GM21576 (cell line): ENCODE results near the gene PHF20.
A peak's percentile ranks its signal among the peaks of the same experiment; 100 is the strongest.
"Not testable (repeated sequence)": the region's sequence is repeated elsewhere in the genome, so short reads cannot be mapped to it uniquely, and the experiment has no call there.

Experiments used
- ATAC-seq: cut with Tn5 transposase; IDR thresholded peaks from one replicate; pipeline ENCODE4 v1.9.1; 2021; ENCODE audit warnings: mild to moderate bottlenecking, moderate library complexity; ENCODE audit not compliant: unreplicated experiment

Gene PHF20

GRCh38 chr20:35910254-35910653 is 138.4 kb downstream of the PHF20 start:
- ATAC-seq, result no peak

GRCh38 chr20:35912881-35913280 is 141.1 kb downstream of the PHF20 start:
- ATAC-seq, result no peak

- ATAC-seq, result no peak
Measured at GRCh38 chr20:35917077-35917476, 145.3 kb downstream of the PHF20 start.

GRCh38 chr20:35918021-35918420 is 146.2 kb downstream of the PHF20 start:
- ATAC-seq, result no peak

GRCh38 chr20:35920523-35920922 is 148.7 kb downstream of the PHF20 start:
- ATAC-seq, result no peak

GRCh38 chr20:35929301-35929700 is 157.5 kb downstream of the PHF20 start:
- no peak for ATAC-seq

- no peak for ATAC-seq
Measured at GRCh38 chr20:35934050-35934449, 162.2 kb downstream of the PHF20 start.

GRCh38 chr20:35939264-35939663 is 167.4 kb downstream of the PHF20 start:
- no peak for ATAC-seq

GRCh38 chr20:35941620-35942019 is 169.8 kb downstream of the PHF20 start:
- no peak for ATAC-seq

- no peak for ATAC-seq
Measured at GRCh38 chr20:35942243-35942642, 170.4 kb downstream of the PHF20 start.

- ATAC-seq, result no peak
Measured at GRCh38 chr20:35947489-35947888, 175.7 kb downstream of the PHF20 start.

- no peak for ATAC-seq
Measured at GRCh38 chr20:35947907-35948306, 176.1 kb downstream of the PHF20 start.

- no peak for ATAC-seq
Measured at GRCh38 chr20:35950093-35950492, 178.3 kb downstream of the PHF20 start.

GRCh38 chr20:35952080-35952479 is 180.3 kb downstream of the PHF20 start:
- not testable (repeated sequence) for ATAC-seq

- no peak for ATAC-seq
Measured at GRCh38 chr20:35952480-35953386, 180.9 kb downstream of the PHF20 start.

GRCh38 chr20:35953387-35954199 is 181.8 kb downstream of the PHF20 start:
- ATAC-seq, result peak; percentile 17

GRCh38 chr20:35954200-35954906 is 182.5 kb downstream of the PHF20 start, which contains the start of gene SCAND1:
Gene SCAND1, minus strand, starts transcription at chr20:35954502. Its CDS starts 218 bp downstream, at chr20:35954284.
- ATAC-seq, result peak; percentile 84

- ATAC-seq, result peak; percentile 0
Measured at GRCh38 chr20:35954907-35955251, 183.1 kb downstream of the PHF20 start.

GRCh38 chr20:35956616-35957015 is 184.8 kb downstream of the PHF20 start:
- no peak for ATAC-seq

GRCh38 chr20:35959291-35959690 is 187.5 kb downstream of the PHF20 start:
- ATAC-seq, result not testable (repeated sequence)

GRCh38 chr20:35963878-35964277 is 192.1 kb downstream of the PHF20 start:
- no peak for ATAC-seq
